ENCODE data around the gene ANKHD1. TPM values are rescaled to one million over a fixed set of nuclear protein-coding genes. Genes with fewer than 3 reads are reported as not detected.

Gene ANKHD1
- total and polyA plus RNA-seq, 4 donors = 33.2 to 116 (median 60.1) TPM

DNA sequence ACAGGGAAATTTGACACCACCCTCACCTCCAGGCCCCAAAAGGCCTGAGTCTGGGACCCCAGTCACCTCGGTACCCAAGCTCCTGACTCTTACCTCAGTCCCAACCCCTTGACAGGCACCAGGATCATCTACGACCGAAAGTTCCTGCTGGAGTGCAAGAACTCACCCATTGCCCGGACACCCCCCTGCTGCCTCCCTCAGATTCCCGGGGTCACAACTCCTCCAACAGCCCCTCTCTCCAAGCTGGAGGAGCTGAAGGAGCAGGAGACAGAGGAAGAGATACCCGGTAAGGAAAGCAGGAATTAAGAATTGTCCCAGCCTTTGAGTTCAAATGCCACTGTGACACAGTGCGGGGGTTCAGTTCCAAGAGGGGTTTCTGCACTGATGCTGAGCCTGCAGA is 147.2 kb downstream of the ANKHD1 start:
- Histone ChIP-seq H3K27ac (ENCODE audit: low read depth in 1 of 2, low read length in 2 of 2) (peak overlapping the region; percentile 91 to 99), H3K4me1 (ENCODE audit: control insufficient read depth in 4 of 4, insufficient read depth in 4 of 4, low read length in 3 of 4) (peaks cover 8 to 40% (median 33%) of the 10 kb centered on the region in 4 donors), H3K9me3 (ENCODE audit: control insufficient read depth in 4 of 4, low read length in 3 of 4) (no peaks in the 10 kb centered on the region), H3K36me3 (ENCODE audit: control insufficient read depth in 4 of 4, insufficient read depth in 3 of 4, low read depth in 1 of 4, low read length in 3 of 4) (peaks cover 0 to 26% (median 19%) of the 10 kb centered on the region in 4 donors), H3K27me3 (ENCODE audit: control insufficient read depth in 4 of 4, insufficient read depth in 4 of 4, low read length in 3 of 4) (no peaks in the 10 kb centered on the region), H3K9ac (ENCODE audit: low read depth in 1 of 2, low read length in 2 of 2) (peak overlapping the region in 1 of 2 donors; percentile 60), H3K4me3 (ENCODE audit: low read depth in 1 of 3, low read length in 3 of 3) (no peak overlapping the region)
- DNase-seq (ENCODE audit: low spot score) = no peak
- 83% methylated on average over 7 of the region's 7 CpGs for WGBS
- TF ChIP-seq HNF4G (IDR thresholded peaks at IDR 0.05) = no peak
- TF ChIP-seq, protein P1, sequence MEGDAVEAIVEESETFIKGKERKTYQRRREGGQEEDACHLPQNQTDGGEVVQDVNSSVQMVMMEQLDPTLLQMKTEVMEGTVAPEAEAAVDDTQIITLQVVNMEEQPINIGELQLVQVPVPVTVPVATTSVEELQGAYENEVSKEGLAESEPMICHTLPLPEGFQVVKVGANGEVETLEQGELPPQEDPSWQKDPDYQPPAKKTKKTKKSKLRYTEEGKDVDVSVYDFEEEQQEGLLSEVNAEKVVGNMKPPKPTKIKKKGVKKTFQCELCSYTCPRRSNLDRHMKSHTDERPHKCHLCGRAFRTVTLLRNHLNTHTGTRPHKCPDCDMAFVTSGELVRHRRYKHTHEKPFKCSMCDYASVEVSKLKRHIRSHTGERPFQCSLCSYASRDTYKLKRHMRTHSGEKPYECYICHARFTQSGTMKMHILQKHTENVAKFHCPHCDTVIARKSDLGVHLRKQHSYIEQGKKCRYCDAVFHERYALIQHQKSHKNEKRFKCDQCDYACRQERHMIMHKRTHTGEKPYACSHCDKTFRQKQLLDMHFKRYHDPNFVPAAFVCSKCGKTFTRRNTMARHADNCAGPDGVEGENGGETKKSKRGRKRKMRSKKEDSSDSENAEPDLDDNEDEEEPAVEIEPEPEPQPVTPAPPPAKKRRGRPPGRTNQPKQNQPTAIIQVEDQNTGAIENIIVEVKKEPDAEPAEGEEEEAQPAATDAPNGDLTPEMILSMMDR (IDR thresholded peaks at IDR 0.05; ENCODE audit: low read depth, low read length, missing input control) = no peak
- TF ChIP-seq RAD21 (IDR thresholded peaks at IDR 0.05) = no peak
- TF ChIP-seq HNF4A (conservative IDR thresholded peaks at IDR 0.05) = no peak
- TF ChIP-seq EGR1 (IDR thresholded peaks at IDR 0.05; ENCODE audit: low read depth in 2 of 2) = no peak
- TF ChIP-seq, protein P2, sequence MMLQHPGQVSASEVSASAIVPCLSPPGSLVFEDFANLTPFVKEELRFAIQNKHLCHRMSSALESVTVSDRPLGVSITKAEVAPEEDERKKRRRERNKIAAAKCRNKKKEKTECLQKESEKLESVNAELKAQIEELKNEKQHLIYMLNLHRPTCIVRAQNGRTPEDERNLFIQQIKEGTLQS (IDR thresholded peaks at IDR 0.05) = no peak
- no peak for TF ChIP-seq YY1 (IDR thresholded peaks at IDR 0.05)
- TF ChIP-seq, protein P3, sequence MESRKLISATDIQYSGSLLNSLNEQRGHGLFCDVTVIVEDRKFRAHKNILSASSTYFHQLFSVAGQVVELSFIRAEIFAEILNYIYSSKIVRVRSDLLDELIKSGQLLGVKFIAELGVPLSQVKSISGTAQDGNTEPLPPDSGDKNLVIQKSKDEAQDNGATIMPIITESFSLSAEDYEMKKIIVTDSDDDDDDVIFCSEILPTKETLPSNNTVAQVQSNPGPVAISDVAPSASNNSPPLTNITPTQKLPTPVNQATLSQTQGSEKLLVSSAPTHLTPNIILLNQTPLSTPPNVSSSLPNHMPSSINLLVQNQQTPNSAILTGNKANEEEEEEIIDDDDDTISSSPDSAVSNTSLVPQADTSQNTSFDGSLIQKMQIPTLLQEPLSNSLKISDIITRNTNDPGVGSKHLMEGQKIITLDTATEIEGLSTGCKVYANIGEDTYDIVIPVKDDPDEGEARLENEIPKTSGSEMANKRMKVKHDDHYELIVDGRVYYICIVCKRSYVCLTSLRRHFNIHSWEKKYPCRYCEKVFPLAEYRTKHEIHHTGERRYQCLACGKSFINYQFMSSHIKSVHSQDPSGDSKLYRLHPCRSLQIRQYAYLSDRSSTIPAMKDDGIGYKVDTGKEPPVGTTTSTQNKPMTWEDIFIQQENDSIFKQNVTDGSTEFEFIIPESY (IDR thresholded peaks at IDR 0.05) = no peak
- no peak for TF ChIP-seq GABPA (IDR thresholded peaks at IDR 0.05 in 1 of 2, conservative IDR thresholded peaks at IDR 0.05 in 1 of 2)
- no peak for TF ChIP-seq NR2F2 (IDR thresholded peaks at IDR 0.05)
- no peak for TF ChIP-seq TAF1 (conservative IDR thresholded peaks at IDR 0.05)
- TF ChIP-seq RXRA (IDR thresholded peaks at IDR 0.05) = no peak
- no peak for TF ChIP-seq FOXA1 (IDR thresholded peaks at IDR 0.05)
- no peak for TF ChIP-seq FOXA2 (IDR thresholded peaks at IDR 0.05)
- TF ChIP-seq, protein P4, sequence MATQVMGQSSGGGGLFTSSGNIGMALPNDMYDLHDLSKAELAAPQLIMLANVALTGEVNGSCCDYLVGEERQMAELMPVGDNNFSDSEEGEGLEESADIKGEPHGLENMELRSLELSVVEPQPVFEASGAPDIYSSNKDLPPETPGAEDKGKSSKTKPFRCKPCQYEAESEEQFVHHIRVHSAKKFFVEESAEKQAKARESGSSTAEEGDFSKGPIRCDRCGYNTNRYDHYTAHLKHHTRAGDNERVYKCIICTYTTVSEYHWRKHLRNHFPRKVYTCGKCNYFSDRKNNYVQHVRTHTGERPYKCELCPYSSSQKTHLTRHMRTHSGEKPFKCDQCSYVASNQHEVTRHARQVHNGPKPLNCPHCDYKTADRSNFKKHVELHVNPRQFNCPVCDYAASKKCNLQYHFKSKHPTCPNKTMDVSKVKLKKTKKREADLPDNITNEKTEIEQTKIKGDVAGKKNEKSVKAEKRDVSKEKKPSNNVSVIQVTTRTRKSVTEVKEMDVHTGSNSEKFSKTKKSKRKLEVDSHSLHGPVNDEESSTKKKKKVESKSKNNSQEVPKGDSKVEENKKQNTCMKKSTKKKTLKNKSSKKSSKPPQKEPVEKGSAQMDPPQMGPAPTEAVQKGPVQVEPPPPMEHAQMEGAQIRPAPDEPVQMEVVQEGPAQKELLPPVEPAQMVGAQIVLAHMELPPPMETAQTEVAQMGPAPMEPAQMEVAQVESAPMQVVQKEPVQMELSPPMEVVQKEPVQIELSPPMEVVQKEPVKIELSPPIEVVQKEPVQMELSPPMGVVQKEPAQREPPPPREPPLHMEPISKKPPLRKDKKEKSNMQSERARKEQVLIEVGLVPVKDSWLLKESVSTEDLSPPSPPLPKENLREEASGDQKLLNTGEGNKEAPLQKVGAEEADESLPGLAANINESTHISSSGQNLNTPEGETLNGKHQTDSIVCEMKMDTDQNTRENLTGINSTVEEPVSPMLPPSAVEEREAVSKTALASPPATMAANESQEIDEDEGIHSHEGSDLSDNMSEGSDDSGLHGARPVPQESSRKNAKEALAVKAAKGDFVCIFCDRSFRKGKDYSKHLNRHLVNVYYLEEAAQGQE (IDR thresholded peaks at IDR 0.05) = no peak
- no peak for TF ChIP-seq JUND (IDR thresholded peaks at IDR 0.05)
- TF ChIP-seq SP1 (IDR thresholded peaks at IDR 0.05) = no peak
